ENCODE measurements around the gene ATP8B2.
"Not testable (repeated sequence)": the region's sequence is repeated elsewhere in the genome, so short reads cannot be mapped to it uniquely, and the experiment has no call there.

ATP8B2 gene, protein sequence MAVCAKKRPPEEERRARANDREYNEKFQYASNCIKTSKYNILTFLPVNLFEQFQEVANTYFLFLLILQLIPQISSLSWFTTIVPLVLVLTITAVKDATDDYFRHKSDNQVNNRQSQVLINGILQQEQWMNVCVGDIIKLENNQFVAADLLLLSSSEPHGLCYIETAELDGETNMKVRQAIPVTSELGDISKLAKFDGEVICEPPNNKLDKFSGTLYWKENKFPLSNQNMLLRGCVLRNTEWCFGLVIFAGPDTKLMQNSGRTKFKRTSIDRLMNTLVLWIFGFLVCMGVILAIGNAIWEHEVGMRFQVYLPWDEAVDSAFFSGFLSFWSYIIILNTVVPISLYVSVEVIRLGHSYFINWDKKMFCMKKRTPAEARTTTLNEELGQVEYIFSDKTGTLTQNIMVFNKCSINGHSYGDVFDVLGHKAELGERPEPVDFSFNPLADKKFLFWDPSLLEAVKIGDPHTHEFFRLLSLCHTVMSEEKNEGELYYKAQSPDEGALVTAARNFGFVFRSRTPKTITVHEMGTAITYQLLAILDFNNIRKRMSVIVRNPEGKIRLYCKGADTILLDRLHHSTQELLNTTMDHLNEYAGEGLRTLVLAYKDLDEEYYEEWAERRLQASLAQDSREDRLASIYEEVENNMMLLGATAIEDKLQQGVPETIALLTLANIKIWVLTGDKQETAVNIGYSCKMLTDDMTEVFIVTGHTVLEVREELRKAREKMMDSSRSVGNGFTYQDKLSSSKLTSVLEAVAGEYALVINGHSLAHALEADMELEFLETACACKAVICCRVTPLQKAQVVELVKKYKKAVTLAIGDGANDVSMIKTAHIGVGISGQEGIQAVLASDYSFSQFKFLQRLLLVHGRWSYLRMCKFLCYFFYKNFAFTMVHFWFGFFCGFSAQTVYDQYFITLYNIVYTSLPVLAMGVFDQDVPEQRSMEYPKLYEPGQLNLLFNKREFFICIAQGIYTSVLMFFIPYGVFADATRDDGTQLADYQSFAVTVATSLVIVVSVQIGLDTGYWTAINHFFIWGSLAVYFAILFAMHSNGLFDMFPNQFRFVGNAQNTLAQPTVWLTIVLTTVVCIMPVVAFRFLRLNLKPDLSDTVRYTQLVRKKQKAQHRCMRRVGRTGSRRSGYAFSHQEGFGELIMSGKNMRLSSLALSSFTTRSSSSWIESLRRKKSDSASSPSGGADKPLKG

DNA sequence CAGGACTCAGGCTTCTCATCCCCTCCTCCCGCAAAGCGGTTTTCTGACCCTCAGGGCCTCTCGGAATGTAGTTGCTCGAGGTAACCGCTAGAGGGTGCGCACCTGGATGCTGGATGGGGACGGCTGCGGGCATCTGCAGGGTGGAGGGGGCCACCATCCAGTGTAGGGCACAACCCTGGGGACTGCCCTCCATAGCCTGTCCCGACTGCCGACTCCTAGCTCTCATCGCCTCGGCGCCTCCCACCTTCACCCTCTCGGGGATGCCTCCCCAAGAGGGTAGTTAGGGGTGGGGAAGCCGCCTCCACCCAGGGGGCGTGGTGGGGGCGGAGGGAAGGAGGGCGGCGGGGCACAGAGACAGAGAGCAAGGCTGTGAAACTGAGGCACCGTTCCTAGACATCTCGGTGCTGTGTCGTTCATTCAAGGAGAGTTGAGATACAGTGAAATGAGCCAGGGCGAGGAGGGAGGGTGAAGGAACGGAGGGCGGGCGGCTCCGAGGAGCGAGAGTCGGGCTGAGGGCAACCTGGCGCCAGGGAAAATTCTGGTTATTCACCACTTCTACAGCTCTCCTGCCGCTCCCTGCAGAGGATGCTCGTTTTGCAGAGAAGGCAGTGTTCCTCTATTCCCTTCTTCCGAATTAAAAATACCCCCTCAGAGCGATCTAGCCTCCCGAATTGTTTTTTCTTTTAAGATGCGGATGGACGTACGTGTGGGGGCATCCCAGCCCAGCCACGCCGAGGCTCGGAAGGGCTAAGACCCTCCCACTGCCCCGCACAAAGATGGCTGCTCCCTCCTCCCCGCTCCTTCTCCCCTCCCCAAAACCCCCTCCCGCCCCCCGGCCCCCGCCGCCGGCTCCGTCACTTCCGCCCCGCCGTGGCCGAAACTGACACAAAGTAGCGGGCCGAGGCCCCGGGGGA lies at the start of gene ATP8B2:
ATP8B2 (plus strand) TSS at position 857 of the 914 bp plus-strand sequence. CDS start 2,617 bp downstream, outside the sequence.
- DNase-seq (ENCODE audit: low read depth in 3 of 3), result peak; percentile 70 to 79 (median 79)

DNA sequence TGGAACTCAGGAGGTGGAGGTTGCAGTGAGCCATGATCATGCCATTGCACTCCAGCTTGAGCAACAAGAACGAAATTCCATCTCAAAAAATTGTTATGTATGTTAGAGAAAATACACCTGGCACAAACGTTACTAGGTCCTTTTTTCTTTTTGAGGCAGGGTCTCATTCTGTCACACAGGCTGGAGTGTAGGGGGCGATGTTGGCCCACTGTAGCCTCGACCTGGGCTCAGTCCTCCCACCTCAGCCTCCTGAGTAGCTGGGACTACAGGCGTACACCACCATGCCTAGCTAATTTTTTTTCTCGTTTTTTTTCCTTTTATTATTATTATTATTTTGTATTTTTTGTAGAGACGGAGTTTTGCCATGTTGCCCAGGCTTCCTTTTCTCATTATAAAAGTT lies 48.5 kb upstream of the ATP8B2 start:
- DNase-seq (ENCODE audit: low read depth in 3 of 3), result peak in 1 of 3 donors; percentile 27

DNA sequence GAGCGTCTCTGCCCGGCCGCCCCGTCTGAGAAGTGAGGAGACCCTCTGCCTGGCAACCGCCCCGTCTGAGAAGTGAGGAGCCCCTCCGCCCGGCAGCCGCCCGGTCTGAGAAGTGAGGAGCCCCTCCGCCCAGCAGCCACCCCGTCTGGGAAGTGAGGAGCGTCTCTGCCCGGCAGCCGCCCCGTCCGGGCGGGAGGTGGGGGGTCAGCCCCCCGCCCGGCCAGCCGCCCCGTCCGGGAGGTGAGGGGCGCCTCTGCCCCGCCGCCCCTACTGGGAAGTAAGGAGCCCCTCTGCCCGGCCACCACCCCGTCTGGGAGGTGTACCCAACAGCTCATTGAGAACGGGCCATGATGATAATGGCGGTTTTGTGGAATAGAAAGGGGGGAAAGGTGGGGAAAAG lies 37.7 kb upstream of the ATP8B2 start:
- DNase-seq (ENCODE audit: low read depth in 3 of 3), result not testable (repeated sequence)

DNA sequence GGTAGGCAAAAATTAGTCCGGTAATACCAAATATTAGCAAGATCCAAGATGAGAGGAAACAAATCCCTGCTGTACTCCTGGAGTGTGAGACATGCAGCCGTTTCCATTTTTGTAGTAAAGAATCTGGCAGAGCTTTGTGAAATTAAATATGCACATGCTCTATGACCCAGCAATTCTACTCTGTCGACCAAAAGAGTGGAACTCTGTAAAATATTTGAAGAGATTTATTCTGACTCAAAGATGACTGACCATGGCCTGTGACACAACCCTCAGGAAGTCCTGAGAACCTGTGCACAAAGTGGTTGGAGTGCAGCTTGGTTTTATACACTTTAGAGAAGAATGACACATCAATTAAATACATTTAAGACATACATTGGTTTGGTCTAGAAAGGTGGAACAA lies 36.7 kb upstream of the ATP8B2 start:
- DNase-seq (ENCODE audit: low read depth in 3 of 3), result no peak

DNA sequence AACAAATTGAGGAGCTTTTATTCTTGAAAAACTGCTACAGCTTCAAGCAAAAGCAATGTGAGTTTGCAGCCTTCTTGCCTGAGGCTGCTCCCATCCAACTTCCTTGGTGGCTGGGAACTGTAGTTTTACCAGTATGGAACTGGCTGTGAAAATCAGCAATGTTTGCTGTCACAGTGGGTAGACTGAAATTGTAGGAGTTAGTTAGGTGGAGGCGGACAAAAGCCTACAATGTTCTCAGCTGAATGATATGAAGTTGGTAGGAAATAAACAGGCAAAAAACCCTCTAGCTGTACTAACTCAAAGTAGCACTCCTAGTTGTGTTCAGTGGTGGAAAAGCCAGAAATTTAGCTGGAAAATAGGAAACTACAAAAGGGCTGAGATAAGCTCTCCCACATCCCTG lies 34.4 kb upstream of the ATP8B2 start:
- DNase-seq (ENCODE audit: low read depth in 3 of 3), result no peak

DNA sequence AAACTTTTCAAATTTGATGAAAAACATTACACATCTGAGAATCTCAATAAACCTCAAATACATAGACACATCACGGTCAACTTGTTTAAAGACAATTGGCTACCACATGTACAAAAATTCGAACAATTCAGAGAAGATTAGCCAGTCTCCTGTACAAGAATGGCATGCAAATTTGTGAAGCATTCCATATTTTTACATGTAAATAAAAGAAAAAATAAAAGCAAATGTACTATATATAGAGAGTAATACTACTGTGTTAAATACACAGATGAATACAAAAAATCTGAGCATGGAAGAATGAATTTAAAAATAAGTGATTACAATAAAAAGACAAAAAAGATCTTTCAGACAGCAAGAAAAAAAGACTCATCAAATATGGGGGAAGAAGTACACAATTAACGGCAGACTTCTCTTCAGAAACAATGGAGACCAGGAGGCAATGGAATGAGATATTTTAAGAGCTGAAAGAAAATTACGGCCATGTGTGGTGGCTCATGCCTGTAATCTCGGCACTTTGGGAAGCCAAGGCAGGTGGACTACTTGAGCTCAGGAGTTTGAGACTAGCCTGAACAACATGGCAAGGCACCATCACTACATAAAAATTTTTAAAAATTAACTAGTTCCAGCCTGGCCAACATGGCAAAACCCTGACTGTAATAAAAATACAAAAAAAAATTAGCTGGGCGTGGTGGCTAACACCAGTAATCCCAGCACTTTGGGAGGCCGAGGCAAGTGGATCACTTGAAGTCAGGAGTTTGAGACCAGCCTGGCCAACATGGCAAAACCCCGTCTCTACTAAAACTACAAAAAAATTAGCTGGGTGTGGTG lies 29.7 kb upstream of the ATP8B2 start:
- no peak for DNase-seq (ENCODE audit: low read depth in 3 of 3)

DNA sequence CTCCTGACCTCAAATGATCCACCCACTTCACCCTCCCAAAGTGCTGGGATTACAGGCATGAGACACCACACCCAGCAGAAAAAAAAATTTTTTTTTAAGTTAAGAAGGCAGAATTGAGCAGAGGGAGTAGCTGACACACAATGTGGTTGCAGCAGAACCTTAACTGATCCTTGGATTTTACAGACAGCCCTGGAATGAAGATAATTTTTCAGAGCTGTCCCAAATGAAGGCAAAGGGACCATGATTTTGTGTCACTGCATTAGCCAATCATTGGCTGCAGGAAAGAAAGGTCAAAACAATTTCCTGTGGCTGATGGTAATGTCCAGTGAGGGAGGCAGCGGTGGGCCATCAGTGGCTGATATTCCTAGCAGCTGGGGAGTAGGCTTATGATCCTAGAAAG lies 23.7 kb upstream of the ATP8B2 start:
- no peak for DNase-seq (ENCODE audit: low read depth in 3 of 3)

DNA sequence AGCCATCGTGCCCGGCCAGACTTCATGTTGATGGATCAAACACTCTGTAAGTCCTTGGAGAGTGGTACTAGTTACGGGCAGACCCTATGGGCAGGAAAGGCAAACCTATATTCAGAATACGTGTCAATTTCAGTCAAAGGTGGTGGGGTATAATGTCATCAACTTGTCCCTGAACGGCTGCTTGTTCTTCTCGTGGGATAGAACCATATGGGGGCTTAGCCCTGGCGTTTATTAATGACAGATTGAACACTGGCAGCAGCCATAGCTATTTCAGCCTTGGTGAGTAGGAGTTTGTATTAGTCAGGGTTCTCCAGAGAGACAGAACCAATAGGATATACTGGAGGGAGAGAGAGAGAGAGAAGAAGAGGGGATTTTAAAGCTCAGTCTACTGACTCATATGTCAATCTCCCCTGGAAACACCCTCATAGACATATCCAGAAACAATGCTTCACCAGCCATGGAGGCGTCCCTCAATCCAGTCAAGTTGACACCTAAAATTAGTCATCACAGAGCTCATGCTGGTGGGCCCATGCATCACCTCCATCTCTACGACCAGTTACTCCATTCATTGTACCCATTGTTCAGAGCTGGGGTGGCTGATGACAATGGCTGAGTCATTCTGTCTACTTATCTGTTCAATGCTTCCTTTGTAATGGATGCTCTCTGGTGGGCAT lies 20.5 kb upstream of the ATP8B2 start:
- peak in 2 of 3 donors; percentile 40 to 73 for DNase-seq (ENCODE audit: low read depth in 3 of 3)

DNA sequence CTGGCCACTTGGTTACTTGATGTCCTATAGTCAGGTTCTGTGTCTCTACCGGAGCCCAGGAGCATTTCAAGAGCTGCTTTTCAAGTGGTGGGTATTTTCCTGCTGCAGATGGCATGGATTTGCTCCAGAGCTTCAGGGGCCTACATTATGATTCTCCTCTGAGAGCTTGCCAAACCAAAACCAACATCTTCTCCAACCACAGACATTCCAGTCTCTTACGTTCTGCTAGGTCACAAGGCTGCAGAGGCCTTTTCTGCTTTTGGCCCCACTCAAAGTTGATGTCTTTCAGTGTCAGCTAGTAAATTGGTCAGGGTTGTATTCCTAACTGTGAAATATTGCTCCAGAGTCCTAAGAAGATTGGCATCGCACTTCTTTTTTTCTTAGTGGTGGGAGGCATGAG lies 19.2 kb upstream of the ATP8B2 start:
- no peak for DNase-seq (ENCODE audit: low read depth in 3 of 3)

DNA sequence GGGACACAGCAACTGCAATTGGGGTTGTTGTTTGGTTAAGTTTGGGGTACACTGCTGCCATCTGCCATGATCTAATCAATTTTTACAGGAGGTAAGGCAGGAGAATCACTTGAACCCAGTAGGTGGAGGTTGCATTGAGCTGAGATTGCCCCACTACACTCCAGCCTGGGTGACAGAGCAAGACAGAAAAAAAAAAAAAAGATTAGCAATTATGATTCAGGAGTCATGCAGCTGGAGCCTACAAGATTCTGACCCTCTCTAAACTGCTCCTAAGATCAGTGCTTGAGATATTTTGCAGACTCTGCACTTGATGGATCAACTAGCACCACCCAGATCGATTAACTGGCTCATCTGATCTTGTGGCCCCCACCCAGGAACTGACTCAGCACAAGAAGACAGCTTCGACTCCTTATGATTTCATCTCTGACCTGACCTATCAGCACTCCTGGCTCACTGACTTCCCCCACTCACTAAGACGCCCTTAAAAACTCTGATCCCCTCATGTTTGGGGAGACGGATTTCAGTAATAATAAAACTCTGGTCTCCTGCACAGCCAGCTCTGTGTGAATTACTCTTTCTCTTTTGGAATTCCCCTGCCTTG lies 17.6 kb upstream of the ATP8B2 start:
- DNase-seq (ENCODE audit: low read depth in 3 of 3), result not testable (repeated sequence)

DNA sequence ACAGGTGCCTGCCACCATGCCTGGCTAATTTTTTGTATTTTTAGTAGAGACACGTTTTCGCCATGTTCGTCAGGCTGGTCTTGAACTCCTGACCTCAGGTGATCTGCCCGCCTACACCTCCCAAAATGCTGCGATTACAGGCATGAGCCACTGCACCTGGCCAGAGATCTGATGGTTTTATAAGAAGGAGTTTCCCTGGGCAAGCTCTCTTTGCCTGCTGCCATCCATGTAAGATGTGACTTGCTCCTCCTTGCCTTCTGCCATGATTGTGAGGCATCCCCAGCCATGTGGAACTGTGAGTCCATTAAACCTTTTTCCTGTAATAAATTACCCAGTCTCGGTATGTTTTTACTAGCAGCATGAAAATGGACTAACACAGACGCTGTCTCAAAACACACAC lies 16.2 kb upstream of the ATP8B2 start:
- DNase-seq (ENCODE audit: low read depth in 3 of 3), result not testable (repeated sequence)

DNA sequence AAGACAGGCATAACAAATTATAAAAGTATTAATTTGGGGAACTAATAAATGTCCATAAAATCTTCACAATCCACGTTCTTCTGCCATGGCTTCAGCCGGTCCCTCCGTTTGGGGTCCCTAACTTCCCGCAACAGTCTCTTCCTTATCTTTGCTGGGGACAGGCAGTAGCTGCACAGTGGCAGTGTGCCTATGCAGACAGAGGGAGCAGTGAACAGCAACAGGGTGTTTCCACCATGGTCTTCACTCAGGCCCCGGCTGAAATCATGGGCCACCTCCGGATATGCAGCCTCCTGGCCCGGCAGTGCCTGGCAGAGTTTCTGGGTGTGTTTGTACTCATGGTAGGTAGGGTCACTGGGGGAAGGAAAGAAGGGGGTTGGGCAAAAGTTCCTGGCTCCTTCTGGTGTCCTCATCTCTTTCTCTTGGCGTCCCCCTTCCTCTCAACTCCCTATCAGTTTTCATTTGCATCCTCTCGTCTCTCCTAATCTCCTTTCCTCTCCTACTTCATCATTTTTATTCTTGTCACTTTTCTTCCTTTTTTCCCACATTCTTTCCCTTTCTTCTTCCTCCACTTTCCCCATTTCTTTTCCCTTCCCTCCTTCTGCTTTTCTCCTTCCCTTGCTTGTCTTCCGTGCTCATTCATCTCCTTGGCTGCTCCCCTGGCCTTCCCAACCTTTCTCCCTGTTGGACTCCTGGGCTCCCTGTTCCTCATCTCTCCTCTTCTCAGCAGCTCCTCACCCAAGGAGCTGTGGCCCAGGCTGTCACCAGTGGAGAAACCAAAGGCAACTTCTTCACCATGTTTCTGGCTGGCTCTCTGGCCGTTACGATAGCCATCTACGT lies 12.9 kb upstream of the ATP8B2 start:
- not testable (repeated sequence) for DNase-seq (ENCODE audit: low read depth in 3 of 3)

DNA sequence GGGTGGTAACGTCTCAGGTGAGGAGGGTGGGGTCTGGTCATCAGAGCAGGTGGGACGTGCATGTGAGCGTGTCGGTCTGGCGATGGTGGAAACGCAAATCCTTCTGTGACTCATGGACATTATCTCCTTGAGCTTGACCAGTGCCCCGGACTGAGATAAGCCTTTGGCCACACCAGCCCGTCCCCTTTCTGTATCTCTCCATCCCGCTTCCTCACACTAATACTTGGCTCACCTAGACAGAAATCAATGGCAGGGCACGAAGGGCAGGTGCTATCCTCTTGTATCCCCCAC lies 12.3 kb upstream of the ATP8B2 start:
- no peak for DNase-seq (ENCODE audit: low read depth in 3 of 3)

DNA sequence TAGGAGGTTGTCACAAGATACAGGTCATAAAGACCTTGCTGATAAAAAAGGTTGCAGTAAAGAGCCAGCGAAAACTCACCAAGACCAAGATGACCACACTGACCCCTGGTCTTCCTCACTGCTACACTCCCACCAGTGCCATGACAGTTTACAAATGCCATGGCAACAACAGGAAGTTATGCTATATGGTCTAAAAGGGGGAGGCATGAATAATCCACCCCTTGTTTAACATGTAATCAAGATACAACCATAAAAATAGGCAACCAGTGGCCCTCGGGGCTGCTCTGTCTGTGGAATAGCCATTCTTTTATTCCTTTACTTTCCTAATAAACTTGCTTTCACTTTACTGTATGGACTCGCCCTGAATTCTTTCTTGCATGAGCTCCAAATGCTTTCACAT lies 11.1 kb upstream of the ATP8B2 start:
- DNase-seq (ENCODE audit: low read depth in 3 of 3), result not testable (repeated sequence)

DNA sequence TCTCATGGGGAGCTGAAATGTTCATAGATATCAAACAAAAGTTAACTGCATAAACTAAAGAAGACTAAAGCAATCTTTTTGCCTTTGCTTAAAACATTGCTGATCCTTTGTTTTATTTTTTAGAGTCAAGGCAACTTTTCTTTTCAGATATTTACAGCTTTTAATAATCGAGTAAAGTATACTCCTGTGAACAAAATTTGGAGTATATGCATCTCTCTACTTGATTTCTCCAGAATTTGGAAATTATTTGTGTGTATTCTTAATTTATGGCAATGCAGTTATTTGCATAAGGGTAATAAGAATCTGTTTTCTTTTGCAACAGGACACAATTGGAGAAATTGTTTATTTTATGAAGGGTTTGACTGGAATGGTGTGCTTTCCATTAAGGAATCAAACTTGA lies 8.6 kb upstream of the ATP8B2 start:
- DNase-seq (ENCODE audit: low read depth in 3 of 3), result no peak

DNA sequence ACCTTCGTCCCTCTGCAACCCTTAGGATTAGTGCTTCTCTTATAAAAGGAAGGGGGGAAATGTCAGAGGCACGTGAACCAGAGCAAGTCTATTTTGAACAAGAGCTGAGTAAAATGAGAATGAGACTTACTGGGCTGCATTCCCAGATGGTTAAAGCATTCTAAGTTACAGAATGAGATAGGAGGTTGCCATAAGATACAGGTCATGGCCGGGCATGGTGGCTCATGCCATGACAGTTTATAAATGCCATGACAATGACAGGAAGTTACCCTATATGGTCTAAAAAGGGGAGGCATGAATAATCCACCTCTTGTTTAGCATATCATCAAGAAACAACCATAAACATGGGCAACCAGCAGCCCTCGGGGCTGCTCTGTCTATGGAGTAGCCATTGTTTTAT lies 6.9 kb upstream of the ATP8B2 start:
- DNase-seq (ENCODE audit: low read depth in 3 of 3), result no peak

DNA sequence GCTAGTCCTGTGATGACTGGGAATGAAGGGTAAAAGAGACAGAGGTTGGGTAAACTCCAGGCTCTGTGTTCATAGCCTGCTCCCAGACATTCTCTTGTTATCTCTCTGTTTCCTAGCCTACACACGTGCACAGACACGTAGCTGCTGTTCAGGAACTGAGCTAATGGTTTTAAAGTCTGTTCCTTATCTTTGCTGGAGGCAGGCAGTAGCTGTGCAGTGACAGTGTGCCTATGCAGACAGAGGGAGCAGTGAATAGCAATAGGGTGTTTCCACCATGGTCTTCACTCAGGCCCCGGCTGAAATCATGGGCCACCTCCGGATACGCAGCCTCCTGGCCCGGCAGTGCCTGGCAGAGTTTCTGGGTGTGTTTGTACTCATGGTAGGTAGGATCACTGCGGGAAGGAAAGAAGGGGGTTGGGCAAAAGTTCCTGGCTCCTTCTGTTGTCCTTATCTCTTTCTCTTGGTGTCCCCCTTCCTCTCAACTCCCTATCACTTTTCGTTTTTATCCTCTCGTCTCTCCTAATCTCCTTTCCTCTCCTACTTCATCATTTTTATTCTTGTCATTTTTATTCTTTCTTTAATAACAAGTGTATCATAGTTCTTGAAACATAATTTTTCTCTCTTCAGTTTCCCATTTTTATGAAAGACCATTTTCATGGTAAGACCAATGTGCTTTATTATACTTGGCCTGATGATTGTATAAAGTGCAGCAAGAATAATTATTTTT lies 4.3 kb upstream of the ATP8B2 start, which contains the start of gene AQP10:
AQP10 (plus strand) TSS at position 212 of the 727 bp plus-strand sequence; CDS start at position 275, 63 bp downstream.
- DNase-seq (ENCODE audit: low read depth in 3 of 3), result no peak

DNA sequence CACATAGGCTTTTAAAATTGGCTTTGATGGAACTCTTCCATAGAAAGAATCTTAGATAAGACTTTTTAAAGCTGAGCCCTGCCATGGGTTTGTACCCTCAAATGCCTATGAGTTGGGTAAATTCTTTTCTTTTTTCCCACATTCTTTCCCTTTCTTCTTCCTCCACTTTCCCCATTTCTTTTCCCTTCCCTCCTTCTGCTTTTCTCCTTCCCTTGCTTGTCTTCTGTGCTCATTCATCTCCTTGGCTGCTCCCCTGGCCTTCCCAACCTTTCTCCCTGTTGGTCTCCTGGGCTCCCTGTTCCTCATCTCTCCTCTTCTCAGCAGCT lies 3.8 kb upstream of the ATP8B2 start:
- not testable (repeated sequence) for DNase-seq (ENCODE audit: low read depth in 3 of 3)
